Measurements from ENCODE around the gene PRUNE1.
A peak's percentile ranks its signal among the peaks of the same experiment; 100 is the strongest.

Gene PRUNE1

GRCh38 chr1:150976401-150976821, 31.8 kb upstream of the PRUNE1 start:
- no peak for TF ChIP-seq CTCF (IDR thresholded peaks at IDR 0.05; ENCODE audit: insufficient read depth, low read length, missing control alignments)
- POLR2A ChIA-PET, result no interaction called here
- CTCF ChIA-PET, result interaction anchor here (0.6 to 19.7 kb wide), 9 partner anchors 9 to 343 kb away, joined by 3 to 551 read pairs (median 3); partner anchors contain the start of gene MINDY1
- DNase-seq (ENCODE audit: low read depth, low spot score), result no peak
- H3K4me3 ChIP-seq (ENCODE audit: low read depth, low read length), result no peak overlapping the region

GRCh38 chr1:150976879-150977694, 31.2 kb upstream of the PRUNE1 start:
- ChIA-PET POLR2A (no interaction called here), CTCF (interaction anchor here (1.0 to 19.7 kb wide), 8 partner anchors 7 to 47 kb away, joined by 3 to 551 read pairs (median 8); partner anchors contain the start of gene MINDY1)
- H3K4me3 ChIP-seq (ENCODE audit: low read depth, low read length), result no peak overlapping the region
- TF ChIP-seq CTCF (IDR thresholded peaks at IDR 0.05; ENCODE audit: insufficient read depth, low read length, missing control alignments), result no peak
- no peak for DNase-seq (ENCODE audit: low read depth, low spot score)

- CTCF ChIA-PET, result interaction anchor here (0.6 to 19.7 kb wide), 13 partner anchors 9 to 415 kb away, joined by 3 to 551 read pairs (median 4); partner anchors contain the start of genes C1orf56 and MINDY1
- no peak overlapping the region for H3K4me3 ChIP-seq (ENCODE audit: low read depth, low read length)
Observed at GRCh38 chr1:150979092-150980056, 28.9 kb upstream of the PRUNE1 start.

GRCh38 chr1:150981177-150981804, 27.0 kb upstream of the PRUNE1 start:
- DNase-seq (ENCODE audit: low read depth, low spot score), result no peak
- POLR2A ChIA-PET, result interaction anchor here (0.5 kb wide), 1 partner anchor 76 kb away, joined by 3 read pairs; no protein-coding TSS in a partner anchor
- H3K4me3 ChIP-seq (ENCODE audit: low read depth, low read length), result no peak overlapping the region
- TF ChIP-seq CTCF (IDR thresholded peaks at IDR 0.05; ENCODE audit: insufficient read depth, low read length, missing control alignments), result no peak
- CTCF ChIA-PET, result interaction anchor here (0.6 to 19.7 kb wide), 11 partner anchors 8 to 548 kb away, joined by 3 to 551 read pairs (median 4); partner anchors contain the start of genes MINDY1 and SETDB1

More at GRCh38 chr1:150979092-150980056, 28.9 kb upstream of the PRUNE1 start:
- POLR2A ChIA-PET, result no interaction called here
- peak; percentile 26 for DNase-seq (ENCODE audit: low read depth, low spot score)
- peak; percentile 100 for TF ChIP-seq CTCF (IDR thresholded peaks at IDR 0.05; ENCODE audit: insufficient read depth, low read length, missing control alignments)

GRCh38 chr1:150981805-150982712, 26.2 kb upstream of the PRUNE1 start, which contains the start of gene ANXA9:
ANXA9 (plus strand) TSS chr1:150982292; CDS start chr1:150983106, 814 bp downstream.
- H3K4me3 ChIP-seq (ENCODE audit: low read depth, low read length), result no peak within 1 kb of the TSS
- no peak for TF ChIP-seq CTCF (IDR thresholded peaks at IDR 0.05; ENCODE audit: insufficient read depth, low read length, missing control alignments)
- ChIA-PET CTCF (interaction anchor here (0.6 to 19.7 kb wide), 10 partner anchors 7 to 549 kb away, joined by 3 to 551 read pairs (median 4); partner anchors contain the start of genes MINDY1 and SETDB1), POLR2A (no interaction called here)
- no peak for DNase-seq (ENCODE audit: low read depth, low spot score)
